ENCODE results near the gene ASTN2.
"Not testable (repeated sequence)": the region's sequence is repeated elsewhere in the genome, so short reads cannot be mapped to it uniquely, and the experiment has no call there.

Gene ASTN2

DNA sequence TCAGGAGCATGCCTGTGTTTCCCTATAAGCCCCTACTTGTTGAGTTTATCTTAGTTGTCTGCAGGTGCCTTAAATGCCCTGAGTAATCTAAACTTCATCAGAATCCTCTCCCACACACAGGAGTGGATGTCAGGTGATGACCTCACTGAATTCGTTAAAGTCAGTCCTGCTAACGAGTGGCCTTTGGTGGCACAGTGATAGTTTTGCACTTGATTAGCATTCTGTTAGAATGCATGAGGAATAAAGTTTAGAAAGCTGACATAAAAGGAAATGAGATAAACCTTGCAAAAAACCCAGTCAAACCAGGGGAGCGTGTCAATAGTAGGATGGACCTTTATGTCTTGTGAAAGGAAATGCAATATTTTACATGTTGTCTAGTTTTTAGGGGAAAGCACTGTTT, 723.2 kb downstream of the ASTN2 start:
- H3K4me1 ChIP-seq (ENCODE audit: control insufficient read depth, low read length) = peaks cover 38% of the 10 kb centered on the region
- no peak overlapping the region for H3K27ac ChIP-seq (ENCODE audit: low read depth, low read length)
- peaks cover 7% of the 10 kb centered on the region for H4K20me1 ChIP-seq (ENCODE audit: control insufficient read depth, insufficient read depth, low read depth, low read length)
- peaks cover 5% of the 10 kb centered on the region; the same call in 1 of the 2 replicates for H3K36me3 ChIP-seq (ENCODE audit: control insufficient read depth, low read length)
- H3K4me2 ChIP-seq (ENCODE audit: low read length) = 0 out of 2 replicates have a peak overlapping the region, but pooled peaks have one; percentile 6
- no peaks in the 10 kb centered on the region for H3K9me2 ChIP-seq (replicated peaks; ENCODE audit: control insufficient read depth, low read length)
- TF ChIP-seq EZH2phosphoT487 (IDR thresholded peaks at IDR 0.05; ENCODE audit: borderline replicate concordance, low read length) = no peak
- TF ChIP-seq, protein P1, sequence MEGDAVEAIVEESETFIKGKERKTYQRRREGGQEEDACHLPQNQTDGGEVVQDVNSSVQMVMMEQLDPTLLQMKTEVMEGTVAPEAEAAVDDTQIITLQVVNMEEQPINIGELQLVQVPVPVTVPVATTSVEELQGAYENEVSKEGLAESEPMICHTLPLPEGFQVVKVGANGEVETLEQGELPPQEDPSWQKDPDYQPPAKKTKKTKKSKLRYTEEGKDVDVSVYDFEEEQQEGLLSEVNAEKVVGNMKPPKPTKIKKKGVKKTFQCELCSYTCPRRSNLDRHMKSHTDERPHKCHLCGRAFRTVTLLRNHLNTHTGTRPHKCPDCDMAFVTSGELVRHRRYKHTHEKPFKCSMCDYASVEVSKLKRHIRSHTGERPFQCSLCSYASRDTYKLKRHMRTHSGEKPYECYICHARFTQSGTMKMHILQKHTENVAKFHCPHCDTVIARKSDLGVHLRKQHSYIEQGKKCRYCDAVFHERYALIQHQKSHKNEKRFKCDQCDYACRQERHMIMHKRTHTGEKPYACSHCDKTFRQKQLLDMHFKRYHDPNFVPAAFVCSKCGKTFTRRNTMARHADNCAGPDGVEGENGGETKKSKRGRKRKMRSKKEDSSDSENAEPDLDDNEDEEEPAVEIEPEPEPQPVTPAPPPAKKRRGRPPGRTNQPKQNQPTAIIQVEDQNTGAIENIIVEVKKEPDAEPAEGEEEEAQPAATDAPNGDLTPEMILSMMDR (IDR thresholded peaks at IDR 0.05; ENCODE audit: low read depth, low read length, poor library complexity, severe bottlenecking) = no peak
- no peaks in the 10 kb centered on the region for H3K27me3 ChIP-seq (ENCODE audit: control insufficient read depth, low read length)
- no peak overlapping the region for H3K4me3 ChIP-seq (ENCODE audit: low read length)
- H3K79me2 ChIP-seq (ENCODE audit: control insufficient read depth, low read length) = peaks cover 64% of the 10 kb centered on the region
- 0 out of 2 replicates have a peak, but pooled peaks cover 3% of the 10 kb centered on the region for H3F3A ChIP-seq (ENCODE audit: control insufficient read depth, insufficient read depth)
- H3K9me3 ChIP-seq (ENCODE audit: control insufficient read depth, insufficient read depth, low read length) = no peaks in the 10 kb centered on the region

GRCh38 chr9:116690805-116691204, 724.1 kb downstream of the ASTN2 start:
- not testable (repeated sequence) for H3F3A ChIP-seq (ENCODE audit: control insufficient read depth, insufficient read depth); H3K9me3 ChIP-seq (ENCODE audit: control insufficient read depth, insufficient read depth, low read length); H3K4me3 ChIP-seq (ENCODE audit: low read length); H3K27me3 ChIP-seq (ENCODE audit: control insufficient read depth, low read length); H4K20me1 ChIP-seq (ENCODE audit: control insufficient read depth, insufficient read depth, low read depth, low read length); H3K4me2 ChIP-seq (ENCODE audit: low read length); H3K9me2 ChIP-seq (replicated peaks; ENCODE audit: control insufficient read depth, low read length); H3K27ac ChIP-seq (ENCODE audit: low read depth, low read length); H3K36me3 ChIP-seq (ENCODE audit: control insufficient read depth, low read length)
- H3K79me2 ChIP-seq (ENCODE audit: control insufficient read depth, low read length) = peaks cover 60% of the 10 kb centered on the region
- H3K4me1 ChIP-seq (ENCODE audit: control insufficient read depth, low read length) = peaks cover 43% of the 10 kb centered on the region

- Histone ChIP-seq H4K20me1 (ENCODE audit: control insufficient read depth, insufficient read depth, low read depth, low read length) (peaks cover 7% of the 10 kb centered on the region), H3K9me2 (replicated peaks; ENCODE audit: control insufficient read depth, low read length) (no peaks in the 10 kb centered on the region), H3K79me2 (ENCODE audit: control insufficient read depth, low read length) (peaks cover 58% of the 10 kb centered on the region), H3K9me3 (ENCODE audit: control insufficient read depth, insufficient read depth, low read length) (no peaks in the 10 kb centered on the region), H3K27ac (ENCODE audit: low read depth, low read length) (no peak overlapping the region), H3K27me3 (ENCODE audit: control insufficient read depth, low read length) (no peaks in the 10 kb centered on the region), H3K4me1 (ENCODE audit: control insufficient read depth, low read length) (peaks cover 43% of the 10 kb centered on the region), H3K4me3 (ENCODE audit: low read length) (no peak overlapping the region), H3K4me2 (ENCODE audit: low read length) (peak overlapping the region; percentile 99; the same call in 1 of the 2 replicates), H3F3A (ENCODE audit: control insufficient read depth, insufficient read depth) (0 out of 2 replicates have a peak, but pooled peaks cover 3% of the 10 kb centered on the region), H3K36me3 (ENCODE audit: control insufficient read depth, low read length) (peaks cover 2% of the 10 kb centered on the region; the same call in 1 of the 2 replicates)
- TF ChIP-seq, protein P1 (IDR thresholded peaks at IDR 0.05; ENCODE audit: low read depth, low read length, poor library complexity, severe bottlenecking) = no peak
- no peak for TF ChIP-seq EZH2phosphoT487 (IDR thresholded peaks at IDR 0.05; ENCODE audit: borderline replicate concordance, low read length)
Measured at GRCh38 chr9:116689486-116690032, 725.3 kb downstream of the ASTN2 start.

GRCh38 chr9:116688806-116689485, 725.9 kb downstream of the ASTN2 start:
- Histone ChIP-seq H3K4me3 (ENCODE audit: low read length) (peak overlapping the region; percentile 91; the same call in 1 of the 2 replicates), H3K9me2 (replicated peaks; ENCODE audit: control insufficient read depth, low read length) (no peaks in the 10 kb centered on the region), H3K9me3 (ENCODE audit: control insufficient read depth, insufficient read depth, low read length) (peaks cover 1% of the 10 kb centered on the region), H3K27me3 (ENCODE audit: control insufficient read depth, low read length) (no peaks in the 10 kb centered on the region), H3K4me2 (ENCODE audit: low read length) (peak overlapping the region; percentile 99), H3K36me3 (ENCODE audit: control insufficient read depth, low read length) (peaks cover 2% of the 10 kb centered on the region; the same call in 1 of the 2 replicates), H3K27ac (ENCODE audit: low read depth, low read length) (no peak overlapping the region), H3K79me2 (ENCODE audit: control insufficient read depth, low read length) (peaks cover 55% of the 10 kb centered on the region), H4K20me1 (ENCODE audit: control insufficient read depth, insufficient read depth, low read depth, low read length) (peaks cover 6% of the 10 kb centered on the region), H3F3A (ENCODE audit: control insufficient read depth, insufficient read depth) (0 out of 2 replicates have a peak, but pooled peaks cover 3% of the 10 kb centered on the region), H3K4me1 (ENCODE audit: control insufficient read depth, low read length) (peaks cover 43% of the 10 kb centered on the region)
- no peak for TF ChIP-seq EZH2phosphoT487 (IDR thresholded peaks at IDR 0.05; ENCODE audit: borderline replicate concordance, low read length)
- TF ChIP-seq, protein P1 (IDR thresholded peaks at IDR 0.05; ENCODE audit: low read depth, low read length, poor library complexity, severe bottlenecking) = no peak

All from DOHH2 (cell line).